Spleen (tissue), 11 donors: ENCODE measurements around the gene CDH3. TPM values are rescaled to one million over a fixed set of nuclear protein-coding genes. Genes with fewer than 3 reads are reported as not detected.

Experiments used
- DNase-seq: peaks from one replicate; pipeline ENCODE4 v3.0.0-alpha.2; 2020
- H3K27ac ChIP-seq, 8 donors: fragments of 200-600 bp; sonication (generic) in 7 of 8; 1 replicate in 4 of 8; 2 replicates in 4 of 8; pipeline versions ENCODE4 v1.5.0 to v1.8.0; 2016 to 2021; ENCODE audit warnings: inconsistent platforms in 4 of 8, mild to moderate bottlenecking in 4 of 8, moderate library complexity in 1 of 8
- H3K27me3 ChIP-seq, 7 donors: fragments of 200-600 bp; sonication (generic) in 6 of 7; replicated peaks in 1 of 7; 1 replicate in 4 of 7; 2 replicates in 3 of 7; pipeline versions ENCODE4 v1.5.0 to v1.8.0; 2016 to 2021; ENCODE audit warnings: inconsistent platforms in 3 of 7, mild to moderate bottlenecking in 1 of 7
- H3K36me3 ChIP-seq, 6 donors: fragments of 200-600 bp; sonication (generic) in 5 of 6; 1 replicate in 4 of 6; 2 replicates in 2 of 6; pipeline versions ENCODE4 v1.5.0 to v1.8.0; 2016 to 2021; ENCODE audit warnings: inconsistent platforms in 2 of 6
- H3K4me1 ChIP-seq, 6 donors: fragments of 200-600 bp; sonication (generic) in 5 of 6; 1 replicate in 3 of 6; 2 replicates in 3 of 6; pipeline versions ENCODE4 v1.5.0 to v1.8.0; 2016 to 2021; ENCODE audit warnings: inconsistent platforms in 3 of 6
- H3K4me3 ChIP-seq, 8 donors: fragments of 200-600 bp; sonication (generic) in 7 of 8; 1 replicate in 4 of 8; 2 replicates in 4 of 8; pipeline versions ENCODE4 v1.5.0 to v1.8.0; 2016 to 2021; ENCODE audit warnings: inconsistent platforms in 4 of 8, mild to moderate bottlenecking in 4 of 8, moderate library complexity in 2 of 8
- H3K9me3 ChIP-seq, 8 donors: fragments of 200-600 bp; sonication (generic) in 7 of 8; 1 replicate in 4 of 8; 2 replicates in 4 of 8; pipeline versions ENCODE4 v1.5.0 to v1.8.0; 2016 to 2021; ENCODE audit warnings: inconsistent platforms in 4 of 8
- CTCF ChIP-seq, 11 experiments: fragments of 200-600 bp in 7 of 11; fragments of 450-650 bp in 4 of 11; sonication (generic) in 4 of 11; IDR thresholded peaks in 8 of 11; conservative IDR thresholded peaks in 3 of 11; 1 replicate in 7 of 11; 2 replicates in 4 of 11; pipeline versions ENCODE4 v1.4.0 to v1.8.0; 2016 to 2021; ENCODE audit warnings: antibody characterized with exemption in 11 of 11, inconsistent platforms in 4 of 11, mild to moderate bottlenecking in 1 of 11
- POLR2A ChIP-seq, 3 donors: fragments of 450-650 bp; IDR thresholded peaks; one replicate each; pipeline ENCODE4 v1.5.1; 2017; ENCODE audit warnings: antibody characterized with exemption in 3 of 3, mild to moderate bottlenecking in 1 of 3
- POLR2AphosphoS5 ChIP-seq, 3 donors: sonication (generic); formaldehyde crosslinking; IDR thresholded peaks; one replicate each; pipeline ENCODE4 v1.5.1; 2017; ENCODE audit warnings: antibody characterized with exemption in 3 of 3
- WGBS, 5 donors: extraction: QIAGEN DNeasy Blood & Tissue Kit in 3 of 5; methylation state at CpG; one replicate each; pipeline versions ENCODE4 v1.1.5 to v1.1.7; 2013 to 2018; 5-methylcytosine and 5-hydroxymethylcytosine counted together
- intact Hi-C: fragments of 100-400 bp; cut with DNase I; formaldehyde crosslinking; loops from one replicate; pipeline ENCODE4 v1.15.0; 2023; ENCODE audit warnings: low total_unique reads
- polyA plus RNA-seq, 3 donors: library from polyadenylated mRNA; stranded (reverse); fragments of 200-250 nt; gene quantifications; one replicate each; pipeline ENCODE4 v1.2.1, GENCODE V29; 2013
- total RNA-seq, 7 donors: library from RNA; depleted of rRNA in 3 of 7; stranded (reverse); fragments of >200 nt in 3 of 7; fragmentation: NEBNext Ultra II Directional in 4 of 7; extraction: Animal tissue kit (Norgen Biotek cat#: 25700) in 4 of 7; gene quantifications; one replicate each; pipeline versions ENCODE4 v1.1.0 to v1.2.1, GENCODE V29; 2016 to 2021
- donor health status: healthy with polysubstance abuse.
- donor health status: DM: no; HTN: no; CAD: no; lungs with moderate emphysema.
- donor health status: DM: no; HTN: no; CAD: no.
- donor health status: Bipolar disorder and iron deficiency.
- donor health status: healthy.
- donor health status: DM: no; HTN: no; CAD: no.
- donor health status: DM: yes; HTN: yes; CAD: no.

Gene CDH3
- total and polyA plus RNA-seq, 10 donors: 1.5 to 47.6 (median 23.0) TPM

- H3K4me1 ChIP-seq: peaks cover 6 to 21% (median 15%) of the 10 kb centered on the region in 6 donors
- no peak for DNase-seq
- no peak for TF ChIP-seq POLR2AphosphoS5 (IDR thresholded peaks at IDR 0.05)
- no peak for TF ChIP-seq POLR2A (IDR thresholded peaks at IDR 0.05)
- no peak for TF ChIP-seq CTCF (IDR thresholded peaks at IDR 0.05 in 8 of 11, conservative IDR thresholded peaks at IDR 0.05 in 3 of 11)
- intact Hi-C loops: no loop called here
- WGBS, 5 donors: 82 to 97% (median 92%) methylated on average over 2 of the region's 2 CpGs
- H3K27me3 ChIP-seq: peaks cover 0 to 65% (median 27%) of the 10 kb centered on the region in 7 donors
- H3K9me3 ChIP-seq: no peaks in the 10 kb centered on the region
- no peak overlapping the region for H3K4me3 ChIP-seq
- H3K27ac ChIP-seq: no peak overlapping the region
- no peaks in the 10 kb centered on the region for H3K36me3 ChIP-seq
These were observed 89.7 kb downstream of the CDH3 start for GRCh38 chr16:68734782-68735181.

GRCh38 chr16:68736561-68736960 is 91.5 kb downstream of the CDH3 start:
- peak overlapping the region in 3 of 8 donors; percentile 30 to 58 (median 35) for H3K4me3 ChIP-seq
- no peak overlapping the region for H3K27ac ChIP-seq
- intact Hi-C loops: no loop called here
- TF ChIP-seq POLR2AphosphoS5 (IDR thresholded peaks at IDR 0.05): no peak
- no peak for TF ChIP-seq POLR2A (IDR thresholded peaks at IDR 0.05)
- TF ChIP-seq CTCF (IDR thresholded peaks at IDR 0.05 in 8 of 11, conservative IDR thresholded peaks at IDR 0.05 in 3 of 11): no peak
- peaks cover 6 to 39% (median 25%) of the 10 kb centered on the region in 6 donors for H3K4me1 ChIP-seq
- H3K9me3 ChIP-seq: no peaks in the 10 kb centered on the region
- 91 to 94% (median 91%) methylated on average over 12 of the region's 12 CpGs for WGBS, 5 donors
- DNase-seq: no peak
- peaks cover 0 to 57% (median 27%) of the 10 kb centered on the region in 7 donors for H3K27me3 ChIP-seq
- H3K36me3 ChIP-seq: no peaks in the 10 kb centered on the region

DNA sequence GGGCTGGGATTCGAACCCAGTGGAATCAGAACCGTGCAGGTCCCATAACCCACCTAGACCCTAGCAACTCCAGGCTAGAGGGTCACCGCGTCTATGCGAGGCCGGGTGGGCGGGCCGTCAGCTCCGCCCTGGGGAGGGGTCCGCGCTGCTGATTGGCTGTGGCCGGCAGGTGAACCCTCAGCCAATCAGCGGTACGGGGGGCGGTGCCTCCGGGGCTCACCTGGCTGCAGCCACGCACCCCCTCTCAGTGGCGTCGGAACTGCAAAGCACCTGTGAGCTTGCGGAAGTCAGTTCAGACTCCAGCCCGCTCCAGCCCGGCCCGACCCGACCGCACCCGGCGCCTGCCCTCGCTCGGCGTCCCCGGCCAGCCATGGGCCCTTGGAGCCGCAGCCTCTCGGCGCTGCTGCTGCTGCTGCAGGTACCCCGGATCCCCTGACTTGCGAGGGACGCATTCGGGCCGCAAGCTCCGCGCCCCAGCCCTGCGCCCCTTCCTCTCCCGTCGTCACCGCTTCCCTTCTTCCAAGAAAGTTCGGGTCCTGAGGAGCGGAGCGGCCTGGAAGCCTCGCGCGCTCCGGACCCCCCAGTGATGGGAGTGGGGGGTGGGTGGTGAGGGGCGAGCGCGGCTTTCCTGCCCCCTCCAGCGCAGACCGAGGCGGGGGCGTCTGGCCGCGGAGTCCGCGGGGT is 92.1 kb downstream of the CDH3 start, which contains the start of gene CDH1:
Gene CDH1, plus strand, starts transcription at position 247 of the 684 bp plus-strand sequence. Its CDS starts 124 bp downstream, at position 371.
- H3K4me3 ChIP-seq: peak within 1 kb of the TSS in 7 of 8 donors; percentile 16 to 58 (median 30)
- peaks cover 0 to 53% (median 27%) of the 10 kb centered on the region in 7 donors for H3K27me3 ChIP-seq
- 2 to 3% (median 3%) methylated on average over 29 to 63 of the region's 63 CpGs for WGBS, 5 donors
- H3K4me1 ChIP-seq: peaks cover 6 to 39% (median 25%) of the 10 kb centered on the region in 6 donors
- peak within 1 kb of the TSS in 2 of 8 donors; percentile 46 to 54 for H3K27ac ChIP-seq
- H3K9me3 ChIP-seq: no peaks in the 10 kb centered on the region
- peak; percentile 79 for DNase-seq
- intact Hi-C loops: no loop called here
- no peak for TF ChIP-seq POLR2A (IDR thresholded peaks at IDR 0.05)
- peak in 1 of 3 donors; percentile 30 for TF ChIP-seq POLR2AphosphoS5 (IDR thresholded peaks at IDR 0.05)
- H3K36me3 ChIP-seq: no peaks in the 10 kb centered on the region

- 11 to 24% (median 22%) methylated on average over 43 to 58 of the region's 58 CpGs for WGBS, 5 donors
- H3K27ac ChIP-seq: peak overlapping the region in 2 of 8 donors; percentile 46 to 54
- peak overlapping the region in 6 of 8 donors; percentile 16 to 58 (median 32) for H3K4me3 ChIP-seq
- peaks cover 0 to 48% (median 27%) of the 10 kb centered on the region in 7 donors for H3K27me3 ChIP-seq
- H3K36me3 ChIP-seq: no peaks in the 10 kb centered on the region
- intact Hi-C loops: no loop called here
- H3K4me1 ChIP-seq: peaks cover 6 to 44% (median 25%) of the 10 kb centered on the region in 6 donors
- H3K9me3 ChIP-seq: no peaks in the 10 kb centered on the region
- DNase-seq: peak; percentile 72
- TF ChIP-seq POLR2A (IDR thresholded peaks at IDR 0.05): no peak
- no peak for TF ChIP-seq CTCF (IDR thresholded peaks at IDR 0.05 in 8 of 11, conservative IDR thresholded peaks at IDR 0.05 in 3 of 11)
- no peak for TF ChIP-seq POLR2AphosphoS5 (IDR thresholded peaks at IDR 0.05)
These were observed 92.9 kb downstream of the CDH3 start for GRCh38 chr16:68737730-68738629.
